Measurements from ENCODE around the gene PCBP4. TPM values are rescaled to one million over a fixed set of nuclear protein-coding genes. Genes with fewer than 3 reads are reported as not detected.
"Not testable (repeated sequence)": the region's sequence is repeated elsewhere in the genome, so short reads cannot be mapped to it uniquely, and the experiment has no call there.

The PCBP4 gene
- polyA plus RNA-seq, 2 donors: 11.7 to 18.7 TPM

- not testable (repeated sequence) for H3K27ac ChIP-seq (ENCODE audit: low read depth in 2 of 2, low read length in 1 of 2); H3K9me3 ChIP-seq (ENCODE audit: control insufficient read depth in 2 of 2, insufficient read depth in 1 of 2, low read depth in 1 of 2, low read length in 1 of 2); H3K4me1 ChIP-seq (ENCODE audit: control insufficient read depth in 2 of 2, insufficient read depth in 2 of 2, low read length in 1 of 2); H3K4me3 ChIP-seq (ENCODE audit: low read depth in 1 of 2, low read length in 2 of 2); H3K27me3 ChIP-seq (ENCODE audit: control insufficient read depth in 1 of 2, insufficient read depth in 2 of 2, low read length in 2 of 2)
- peaks cover 4 to 12% of the 10 kb centered on the region in 2 donors for H3K36me3 ChIP-seq (ENCODE audit: control insufficient read depth in 2 of 2, insufficient read depth in 2 of 2, low read length in 1 of 2)
- 80 to 81% methylated on average over 3 of the region's 3 CpGs for WGBS, 2 donors
These were observed 38.3 kb downstream of the PCBP4 start for GRCh38 chr3:51928981-51929380.

- 95 to 96% methylated on average over 7 of the region's 7 CpGs for WGBS, 2 donors
- Histone ChIP-seq H3K27me3 (ENCODE audit: control insufficient read depth in 1 of 2, insufficient read depth in 2 of 2, low read length in 2 of 2) (no peaks in the 10 kb centered on the region), H3K9me3 (ENCODE audit: control insufficient read depth in 2 of 2, insufficient read depth in 1 of 2, low read depth in 1 of 2, low read length in 1 of 2) (no peaks in the 10 kb centered on the region), H3K4me3 (ENCODE audit: low read depth in 1 of 2, low read length in 2 of 2) (no peak overlapping the region), H3K27ac (ENCODE audit: low read depth in 2 of 2, low read length in 1 of 2) (no peak overlapping the region), H3K36me3 (ENCODE audit: control insufficient read depth in 2 of 2, insufficient read depth in 2 of 2, low read length in 1 of 2) (peaks cover 0 to 6% of the 10 kb centered on the region in 2 donors), H3K4me1 (ENCODE audit: control insufficient read depth in 2 of 2, insufficient read depth in 2 of 2, low read length in 1 of 2) (no peaks in the 10 kb centered on the region)
These were observed 38.8 kb downstream of the PCBP4 start for GRCh38 chr3:51928438-51928837.

GRCh38 chr3:51927061-51927977, 39.9 kb downstream of the PCBP4 start:
- Histone ChIP-seq H3K27me3 (ENCODE audit: control insufficient read depth in 1 of 2, insufficient read depth in 2 of 2, low read length in 2 of 2) (no peaks in the 10 kb centered on the region), H3K4me3 (ENCODE audit: low read depth in 1 of 2, low read length in 2 of 2) (no peak overlapping the region), H3K36me3 (ENCODE audit: control insufficient read depth in 2 of 2, insufficient read depth in 2 of 2, low read length in 1 of 2) (no peaks in the 10 kb centered on the region), H3K27ac (ENCODE audit: low read depth in 2 of 2, low read length in 1 of 2) (no peak overlapping the region), H3K4me1 (ENCODE audit: control insufficient read depth in 2 of 2, insufficient read depth in 2 of 2, low read length in 1 of 2) (no peaks in the 10 kb centered on the region), H3K9me3 (ENCODE audit: control insufficient read depth in 2 of 2, insufficient read depth in 1 of 2, low read depth in 1 of 2, low read length in 1 of 2) (no peaks in the 10 kb centered on the region)
- WGBS, 2 donors: 94 to 98% methylated on average over 5 of the region's 5 CpGs

GRCh38 chr3:51921081-51921578, 46.1 kb downstream of the PCBP4 start:
- Histone ChIP-seq H3K4me3 (ENCODE audit: low read depth in 1 of 2, low read length in 2 of 2) (no peak overlapping the region), H3K36me3 (ENCODE audit: control insufficient read depth in 2 of 2, insufficient read depth in 2 of 2, low read length in 1 of 2) (no peaks in the 10 kb centered on the region), H3K27ac (ENCODE audit: low read depth in 2 of 2, low read length in 1 of 2) (no peak overlapping the region), H3K27me3 (ENCODE audit: control insufficient read depth in 1 of 2, insufficient read depth in 2 of 2, low read length in 2 of 2) (no peaks in the 10 kb centered on the region), H3K9me3 (ENCODE audit: control insufficient read depth in 2 of 2, insufficient read depth in 1 of 2, low read depth in 1 of 2, low read length in 1 of 2) (no peaks in the 10 kb centered on the region), H3K4me1 (ENCODE audit: control insufficient read depth in 2 of 2, insufficient read depth in 2 of 2, low read length in 1 of 2) (no peaks in the 10 kb centered on the region)
- WGBS, 2 donors: 72 to 77% methylated on average over 11 of the region's 11 CpGs

- H3K4me3 ChIP-seq (ENCODE audit: low read depth in 1 of 2, low read length in 2 of 2): no peak overlapping the region
These were observed 50.8 kb downstream of the PCBP4 start for GRCh38 chr3:51916418-51916817.

GRCh38 chr3:51908026-51908425, 59.2 kb downstream of the PCBP4 start:
- Histone ChIP-seq H3K9me3 (ENCODE audit: control insufficient read depth in 2 of 2, insufficient read depth in 1 of 2, low read depth in 1 of 2, low read length in 1 of 2) (no peaks in the 10 kb centered on the region), H3K4me3 (ENCODE audit: low read depth in 1 of 2, low read length in 2 of 2) (no peak overlapping the region), H3K4me1 (ENCODE audit: control insufficient read depth in 2 of 2, insufficient read depth in 2 of 2, low read length in 1 of 2) (no peaks in the 10 kb centered on the region), H3K36me3 (ENCODE audit: control insufficient read depth in 2 of 2, insufficient read depth in 2 of 2, low read length in 1 of 2) (no peaks in the 10 kb centered on the region), H3K27ac (ENCODE audit: low read depth in 2 of 2, low read length in 1 of 2) (no peak overlapping the region), H3K27me3 (ENCODE audit: control insufficient read depth in 1 of 2, insufficient read depth in 2 of 2, low read length in 2 of 2) (no peaks in the 10 kb centered on the region)
- 65 to 66% methylated on average over 4 of the region's 4 CpGs for WGBS, 2 donors

More at GRCh38 chr3:51916418-51916817, 50.8 kb downstream of the PCBP4 start:
- no peaks in the 10 kb centered on the region for H3K27me3 ChIP-seq (ENCODE audit: control insufficient read depth in 1 of 2, insufficient read depth in 2 of 2, low read length in 2 of 2)
- H3K27ac ChIP-seq (ENCODE audit: low read depth in 2 of 2, low read length in 1 of 2): no peak overlapping the region
- H3K9me3 ChIP-seq (ENCODE audit: control insufficient read depth in 2 of 2, insufficient read depth in 1 of 2, low read depth in 1 of 2, low read length in 1 of 2): no peaks in the 10 kb centered on the region
- WGBS, 2 donors: 50 to 53% methylated on average over 5 of the region's 5 CpGs
- H3K4me1 ChIP-seq (ENCODE audit: control insufficient read depth in 2 of 2, insufficient read depth in 2 of 2, low read length in 1 of 2): no peaks in the 10 kb centered on the region
- H3K36me3 ChIP-seq (ENCODE audit: control insufficient read depth in 2 of 2, insufficient read depth in 2 of 2, low read length in 1 of 2): no peaks in the 10 kb centered on the region

Other genes starting within 250 kb of the PCBP4 start
- not detected for gene IQCF6, start 188.2 kb downstream of the PCBP4 start, polyA plus RNA-seq
- not detected for gene IQCF2, start 105.8 kb downstream of the PCBP4 start, polyA plus RNA-seq
- not detected for gene IQCF5, start 91.9 kb downstream of the PCBP4 start, polyA plus RNA-seq
- not detected for gene IQCF1, start 64.1 kb downstream of the PCBP4 start, polyA plus RNA-seq
- 10 to 100 TPM; 16.4 to 22.9 TPM for gene RRP9, start 25.6 kb downstream of the PCBP4 start, polyA plus RNA-seq
- gene PARP3, start 25.1 kb downstream of the PCBP4 start, polyA plus RNA-seq: 10 to 100 TPM in 1 of 2 donors, 1 to 10 TPM in 1; 8.2 to 11.8 TPM
- under 1 TPM; 0.05 to 0.06 TPM for gene GPR62, start 12.1 kb downstream of the PCBP4 start, polyA plus RNA-seq
- gene ABHD14B, start 6.6 kb upstream of the PCBP4 start, polyA plus RNA-seq: 10 to 100 TPM; 29.6 to 40.5 TPM
- gene ABHD14A, start 7.6 kb upstream of the PCBP4 start, polyA plus RNA-seq: 10 to 100 TPM in 1 of 2 donors, 1 to 10 TPM in 1; 8.0 to 12.9 TPM
- gene ACY1, start 16.1 kb upstream of the PCBP4 start, polyA plus RNA-seq: 10 to 100 TPM; 22.4 to 23.2 TPM
- 1,000 to 10,000 TPM; 2,351 to 2,556 TPM for gene RPL29, start 28.4 kb upstream of the PCBP4 start, polyA plus RNA-seq
- 10 to 100 TPM; 18.2 to 35.2 TPM for gene DUSP7, start 89.1 kb upstream of the PCBP4 start, polyA plus RNA-seq
- gene POC1A, start 187.0 kb upstream of the PCBP4 start, polyA plus RNA-seq: 1 to 10 TPM; 1.7 to 5.2 TPM
- 10 to 100 TPM; 17.2 to 36.4 TPM for gene ALAS1, start 230.7 kb upstream of the PCBP4 start, polyA plus RNA-seq